CD14-positive monocyte (primary cell): Measurements from ENCODE around the gene CCDC188. TPM values are rescaled to one million over a fixed set of nuclear protein-coding genes. Genes with fewer than 3 reads are reported as not detected.

Experiments
- DNase-seq, 3 donors: peaks; one replicate each; pipeline ENCODE4 v3.0.0-alpha.2; 2011 to 2022
- H2AFZ ChIP-seq: 2 replicates; pipeline ENCODE4 v1.6.0; 2012; ENCODE audit warnings: mild to moderate bottlenecking, low read depth, low read length, inconsistent platforms; ENCODE audit not compliant: insufficient read depth, poor library complexity, severe bottlenecking
- H3K27ac ChIP-seq, 2 donors: 1 replicate in 1 of 2; 2 replicates in 1 of 2; pipeline ENCODE4 v1.5.1; 2012 to 2013; ENCODE audit warnings: low read length in 2 of 2, control low read depth in 1 of 2, inconsistent platforms in 1 of 2, low read depth in 1 of 2, mild to moderate bottlenecking in 1 of 2
- H3K27me3 ChIP-seq, 2 donors: one replicate each; pipeline versions ENCODE4 v1.6.0 to v1.6.1; 2011 to 2013; ENCODE audit warnings: low read length in 2 of 2; ENCODE audit not compliant: control insufficient read depth in 2 of 2, insufficient read depth in 2 of 2
- H3K36me3 ChIP-seq, 2 donors: replicated peaks in 1 of 2; 1 replicate in 1 of 2; 2 replicates in 1 of 2; pipeline versions ENCODE4 v1.5.1 to v1.6.1; 2012 to 2013; ENCODE audit warnings: low read length in 2 of 2, control low read depth in 1 of 2, inconsistent platforms in 1 of 2, mild to moderate bottlenecking in 1 of 2; ENCODE audit not compliant: insufficient read depth in 2 of 2, control insufficient read depth in 1 of 2
- H3K4me1 ChIP-seq, 2 donors: 1 replicate in 1 of 2; 2 replicates in 1 of 2; pipeline versions ENCODE4 v1.5.1 to v1.6.1; 2012 to 2013; ENCODE audit warnings: low read length in 2 of 2, control low read depth in 1 of 2, inconsistent platforms in 1 of 2, mild to moderate bottlenecking in 1 of 2, moderate library complexity in 1 of 2; ENCODE audit not compliant: insufficient read depth in 2 of 2, control insufficient read depth in 1 of 2
- H3K4me2 ChIP-seq: replicated peaks from 2 replicates; pipeline ENCODE3; 2012; ENCODE audit warnings: low read length, moderate library complexity, mild to moderate bottlenecking; ENCODE audit not compliant: poor library complexity, severe bottlenecking; ENCODE audit errors: extremely low read depth
- H3K4me3 ChIP-seq, 3 experiments: fragments of 200-600 bp in 1 of 3; sonication (generic) in 1 of 3; replicated peaks in 1 of 3; 1 replicate in 2 of 3; 2 replicates in 1 of 3; pipeline ENCODE4 v1.5.1; 2011 to 2013; ENCODE audit warnings: low read length in 3 of 3, mild to moderate bottlenecking in 3 of 3, control low read depth in 2 of 3, low read depth in 2 of 3, inconsistent platforms in 1 of 3, moderate library complexity in 1 of 3
- H3K79me2 ChIP-seq: 2 replicates; pipeline ENCODE4 v1.6.0; 2012; ENCODE audit warnings: mild to moderate bottlenecking, control low read depth, inconsistent platforms, low read length, moderate library complexity; ENCODE audit not compliant: insufficient read depth
- H3K9ac ChIP-seq: 2 replicates; pipeline ENCODE4 v1.6.0; 2017; ENCODE audit warnings: low read length, mild to moderate bottlenecking; ENCODE audit not compliant: insufficient read depth, poor library complexity, severe bottlenecking
- H3K9me3 ChIP-seq, 2 donors: replicated peaks in 1 of 2; 1 replicate in 1 of 2; 2 replicates in 1 of 2; pipeline versions ENCODE4 v1.5.1 to v1.6.1; 2012 to 2013; ENCODE audit warnings: low read length in 2 of 2, control low read depth in 1 of 2; ENCODE audit not compliant: control insufficient read depth in 1 of 2, insufficient read depth in 1 of 2
- H4K20me1 ChIP-seq: 2 replicates; pipeline ENCODE4 v1.6.0; 2012; ENCODE audit warnings: mild to moderate bottlenecking, low read length, control low read depth, moderate library complexity; ENCODE audit not compliant: insufficient read depth
- H3K27ac Mint-ChIP-seq, 7 donors: one replicate each; pipeline ENCODE4 v1.8.0; 2020; ENCODE audit warnings: mild to moderate bottlenecking in 7 of 7, mixed read lengths in 7 of 7, moderate library complexity in 6 of 7, inconsistent platforms in 2 of 7
- H3K27me3 Mint-ChIP-seq, 3 donors: one replicate each; pipeline ENCODE4 v1.8.0; 2021 to 2022; ENCODE audit warnings: low read depth in 3 of 3, mild to moderate bottlenecking in 3 of 3, mixed read lengths in 3 of 3, moderate library complexity in 3 of 3, inconsistent platforms in 1 of 3
- H3K36me3 Mint-ChIP-seq, 2 donors: one replicate each; pipeline ENCODE4 v1.8.0; 2020; ENCODE audit warnings: mixed read lengths in 2 of 2, inconsistent platforms in 1 of 2, mild to moderate bottlenecking in 1 of 2
- H3K4me1 Mint-ChIP-seq: one replicate; pipeline ENCODE4 v1.8.0; 2020; ENCODE audit warnings: mild to moderate bottlenecking, mixed read lengths
- H3K4me3 Mint-ChIP-seq, 2 donors: one replicate each; pipeline ENCODE4 v1.8.0; 2020; ENCODE audit warnings: mild to moderate bottlenecking in 2 of 2, mixed read lengths in 2 of 2, moderate library complexity in 1 of 2
- H3K9me3 Mint-ChIP-seq, 7 donors: one replicate each; pipeline ENCODE4 v1.8.0; 2020 to 2022; ENCODE audit warnings: mixed read lengths in 7 of 7, mild to moderate bottlenecking in 6 of 7, moderate library complexity in 6 of 7, inconsistent platforms in 2 of 7
- WGBS: methylation state at CpG from one replicate; pipeline ENCODE4 v1.1.5; 2013; ENCODE audit warnings: missing lambda C conversion rate; ENCODE audit not compliant: insufficient coverage; 5-methylcytosine and 5-hydroxymethylcytosine counted together
- intact Hi-C, 2 donors: fragments of 100-400 bp; cut with micrococcal nuclease; formaldehyde crosslinking; loops; one replicate each; pipeline versions ENCODE4 v1.15.0 to v1.15.1; 2023
- polyA plus RNA-seq, 3 donors: library from polyadenylated mRNA; depleted of rRNA in 1 of 3; unstranded in 2 of 3; stranded (reverse) in 1 of 3; fragments of 300-500 nt in 2 of 3; fragments of >200 nt in 1 of 3; fragmentation: Illumina TruSeq in 2 of 3; gene quantifications; 1 replicate in 2 of 3; 2 replicates in 1 of 3; pipeline ENCODE4 v1.2.3, GENCODE V29; 2012 to 2021
- TF ChIP-seq, protein P1 (sequence below): fragments of 200-600 bp; IDR thresholded peaks from one replicate; pipeline ENCODE4 v1.8.0; 2022; ENCODE audit warnings: antibody characterized with exemption, mild to moderate bottlenecking

The CCDC188 gene
- polyA plus RNA-seq, 3 donors: 0.15 TPM; not detected in 2

DNA sequence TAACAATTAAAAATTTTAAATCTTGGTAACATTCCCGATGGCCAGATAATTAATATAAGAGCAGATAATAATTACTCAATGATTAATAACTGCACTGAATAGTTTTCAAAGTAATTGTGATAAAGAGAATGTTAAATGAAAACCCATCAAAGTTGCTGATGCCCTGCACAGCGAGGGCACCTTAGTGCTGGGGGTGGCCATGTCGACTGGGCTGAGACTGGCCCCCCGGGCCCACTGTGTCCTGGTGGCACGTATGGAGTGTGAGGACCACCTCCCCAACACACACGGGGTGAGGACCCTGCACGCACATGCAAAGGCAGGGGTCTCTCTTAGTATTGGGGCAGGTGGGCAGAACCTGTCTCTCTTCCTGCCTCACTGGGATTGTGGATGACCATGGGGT, 15.1 kb upstream of the CCDC188 start:
- H3K4me1 Mint-ChIP-seq: no peaks in the 10 kb centered on the region
- Histone ChIP-seq H3K4me3 (no peak overlapping the region), H3K9ac (no peak overlapping the region), H4K20me1 (no peaks in the 10 kb centered on the region), H3K36me3 (no peaks in the 10 kb centered on the region), H3K4me1 (no peaks in the 10 kb centered on the region), H3K27me3 (no peaks in the 10 kb centered on the region), H3K9me3 (no peaks in the 10 kb centered on the region), H3K27ac (no peak overlapping the region), H3K79me2 (no peaks in the 10 kb centered on the region), H3K4me2 (no peak overlapping the region), H2AFZ (no peak overlapping the region)
- peaks cover 0 to 5% (median 2%) of the 10 kb centered on the region in 7 donors for H3K9me3 Mint-ChIP-seq
- peaks cover 0 to 2% (median 1%) of the 10 kb centered on the region in 3 donors for H3K27me3 Mint-ChIP-seq
- no peak overlapping the region for H3K4me3 Mint-ChIP-seq
- peak overlapping the region in 1 of 7 donors; percentile 68 for H3K27ac Mint-ChIP-seq
- DNase-seq: no peak
- TF ChIP-seq, protein P1, sequence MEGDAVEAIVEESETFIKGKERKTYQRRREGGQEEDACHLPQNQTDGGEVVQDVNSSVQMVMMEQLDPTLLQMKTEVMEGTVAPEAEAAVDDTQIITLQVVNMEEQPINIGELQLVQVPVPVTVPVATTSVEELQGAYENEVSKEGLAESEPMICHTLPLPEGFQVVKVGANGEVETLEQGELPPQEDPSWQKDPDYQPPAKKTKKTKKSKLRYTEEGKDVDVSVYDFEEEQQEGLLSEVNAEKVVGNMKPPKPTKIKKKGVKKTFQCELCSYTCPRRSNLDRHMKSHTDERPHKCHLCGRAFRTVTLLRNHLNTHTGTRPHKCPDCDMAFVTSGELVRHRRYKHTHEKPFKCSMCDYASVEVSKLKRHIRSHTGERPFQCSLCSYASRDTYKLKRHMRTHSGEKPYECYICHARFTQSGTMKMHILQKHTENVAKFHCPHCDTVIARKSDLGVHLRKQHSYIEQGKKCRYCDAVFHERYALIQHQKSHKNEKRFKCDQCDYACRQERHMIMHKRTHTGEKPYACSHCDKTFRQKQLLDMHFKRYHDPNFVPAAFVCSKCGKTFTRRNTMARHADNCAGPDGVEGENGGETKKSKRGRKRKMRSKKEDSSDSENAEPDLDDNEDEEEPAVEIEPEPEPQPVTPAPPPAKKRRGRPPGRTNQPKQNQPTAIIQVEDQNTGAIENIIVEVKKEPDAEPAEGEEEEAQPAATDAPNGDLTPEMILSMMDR: no peak
- intact Hi-C loops: no loop called here
- H3K36me3 Mint-ChIP-seq: no peaks in the 10 kb centered on the region
- no CpG with 5 or more reads among the region's 7 CpGs for WGBS

DNA sequence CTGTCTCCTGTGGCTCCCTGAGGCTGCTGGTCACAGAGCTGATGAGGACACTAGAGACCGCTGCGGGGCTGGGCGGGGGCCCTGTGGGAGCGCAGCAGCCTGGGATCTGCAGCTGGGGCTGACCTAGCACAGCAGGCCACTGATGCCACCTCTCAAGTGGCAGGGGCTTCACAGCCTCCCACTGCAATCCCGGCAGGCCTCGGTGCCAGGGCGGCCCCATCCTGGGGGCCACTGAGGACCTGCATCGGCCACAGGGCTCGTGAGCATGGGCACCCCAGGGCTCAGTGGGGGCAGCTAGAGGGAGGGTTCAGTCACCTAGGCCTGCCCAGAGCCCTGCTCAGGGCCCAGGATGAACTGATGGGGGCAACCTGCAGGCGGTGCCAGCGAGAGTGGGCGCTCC, 14.6 kb upstream of the CCDC188 start:
- Mint-ChIP-seq H3K9me3 (peaks cover 0 to 5% (median 2%) of the 10 kb centered on the region in 7 donors), H3K4me3 (no peak overlapping the region), H3K27me3 (peaks cover 0 to 4% (median 1%) of the 10 kb centered on the region in 3 donors), H3K4me1 (no peaks in the 10 kb centered on the region), H3K27ac (no peak overlapping the region), H3K36me3 (no peaks in the 10 kb centered on the region)
- no peak overlapping the region for H3K4me3 ChIP-seq
- no peaks in the 10 kb centered on the region for H3K27me3 ChIP-seq
- H3K36me3 ChIP-seq: no peaks in the 10 kb centered on the region
- 99% methylated on average over 9 of the region's 12 CpGs for WGBS
- H3K27ac ChIP-seq: no peak overlapping the region
- DNase-seq: no peak
- TF ChIP-seq, protein P1: no peak
- H3K9me3 ChIP-seq: no peaks in the 10 kb centered on the region
- intact Hi-C loops: no loop called here
- no peak overlapping the region for H3K9ac ChIP-seq
- no peaks in the 10 kb centered on the region for H4K20me1 ChIP-seq
- no peak overlapping the region for H2AFZ ChIP-seq
- H3K79me2 ChIP-seq: no peaks in the 10 kb centered on the region
- no peaks in the 10 kb centered on the region for H3K4me1 ChIP-seq
- no peak overlapping the region for H3K4me2 ChIP-seq
